ENCODE results near the gene ATM.

ATM gene

GRCh38 chr11:108218912-108219783 is 3.7 kb upstream of the ATM start:
- in situ Hi-C loops (cut with HindIII; ENCODE audit: low sequenced_read_pairs): no loop called here
- no peak for DNase-seq (ENCODE audit: low read depth)
- H3K4me3 ChIP-seq (ENCODE audit: low read depth, low read length): no peak overlapping the region
- TF ChIP-seq, protein P1, sequence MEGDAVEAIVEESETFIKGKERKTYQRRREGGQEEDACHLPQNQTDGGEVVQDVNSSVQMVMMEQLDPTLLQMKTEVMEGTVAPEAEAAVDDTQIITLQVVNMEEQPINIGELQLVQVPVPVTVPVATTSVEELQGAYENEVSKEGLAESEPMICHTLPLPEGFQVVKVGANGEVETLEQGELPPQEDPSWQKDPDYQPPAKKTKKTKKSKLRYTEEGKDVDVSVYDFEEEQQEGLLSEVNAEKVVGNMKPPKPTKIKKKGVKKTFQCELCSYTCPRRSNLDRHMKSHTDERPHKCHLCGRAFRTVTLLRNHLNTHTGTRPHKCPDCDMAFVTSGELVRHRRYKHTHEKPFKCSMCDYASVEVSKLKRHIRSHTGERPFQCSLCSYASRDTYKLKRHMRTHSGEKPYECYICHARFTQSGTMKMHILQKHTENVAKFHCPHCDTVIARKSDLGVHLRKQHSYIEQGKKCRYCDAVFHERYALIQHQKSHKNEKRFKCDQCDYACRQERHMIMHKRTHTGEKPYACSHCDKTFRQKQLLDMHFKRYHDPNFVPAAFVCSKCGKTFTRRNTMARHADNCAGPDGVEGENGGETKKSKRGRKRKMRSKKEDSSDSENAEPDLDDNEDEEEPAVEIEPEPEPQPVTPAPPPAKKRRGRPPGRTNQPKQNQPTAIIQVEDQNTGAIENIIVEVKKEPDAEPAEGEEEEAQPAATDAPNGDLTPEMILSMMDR (IDR thresholded peaks at IDR 0.05; ENCODE audit: low read depth, low read length, missing control alignments): no peak

DNA sequence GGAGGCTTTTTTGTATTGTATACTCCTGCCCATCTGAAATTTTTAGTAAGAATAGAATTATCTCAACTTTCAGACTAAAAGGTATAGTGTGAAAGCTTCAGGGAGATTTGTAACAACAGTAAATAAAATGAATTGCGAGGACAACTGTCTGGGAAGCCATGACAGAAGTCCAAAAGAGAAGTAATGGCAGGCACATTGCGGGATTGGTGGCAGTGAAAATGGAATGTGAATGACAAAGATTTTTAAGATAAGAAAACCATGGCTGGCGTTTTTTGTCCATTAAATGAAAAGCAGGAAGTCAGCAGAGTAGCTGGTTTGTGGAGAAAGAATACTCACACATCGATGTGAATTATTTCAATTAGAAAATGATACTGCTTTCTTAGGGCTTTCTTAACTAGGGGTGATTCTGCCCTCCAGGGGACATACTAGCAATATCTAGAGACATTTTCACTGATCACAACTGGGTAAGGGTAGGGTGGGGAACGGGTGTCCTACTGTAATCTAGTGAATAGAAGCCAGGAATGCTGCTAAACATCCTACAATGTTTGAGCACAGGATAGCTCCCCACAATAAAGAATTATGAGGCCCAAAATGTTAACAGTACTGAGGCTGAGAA is 2.0 kb upstream of the ATM start:
- TF ChIP-seq, protein P1 (IDR thresholded peaks at IDR 0.05; ENCODE audit: low read depth, low read length, missing control alignments): no peak
- no peak for DNase-seq (ENCODE audit: low read depth)
- peak overlapping the region; percentile 84 for H3K4me3 ChIP-seq (ENCODE audit: low read depth, low read length)
- in situ Hi-C loops (cut with HindIII; ENCODE audit: low sequenced_read_pairs): loop anchor here (5.0 kb wide), 1 partner anchor 34 kb away; no protein-coding TSS in a partner anchor

GRCh38 chr11:108221371-108221770 is 1.5 kb upstream of the ATM start:
- TF ChIP-seq, protein P1 (IDR thresholded peaks at IDR 0.05; ENCODE audit: low read depth, low read length, missing control alignments): no peak
- DNase-seq (ENCODE audit: low read depth): no peak
- H3K4me3 ChIP-seq (ENCODE audit: low read depth, low read length): peak overlapping the region; percentile 84
- in situ Hi-C loops (cut with HindIII; ENCODE audit: low sequenced_read_pairs): loop anchor here (5.0 kb wide), 1 partner anchor 34 kb away; no protein-coding TSS in a partner anchor

DNA sequence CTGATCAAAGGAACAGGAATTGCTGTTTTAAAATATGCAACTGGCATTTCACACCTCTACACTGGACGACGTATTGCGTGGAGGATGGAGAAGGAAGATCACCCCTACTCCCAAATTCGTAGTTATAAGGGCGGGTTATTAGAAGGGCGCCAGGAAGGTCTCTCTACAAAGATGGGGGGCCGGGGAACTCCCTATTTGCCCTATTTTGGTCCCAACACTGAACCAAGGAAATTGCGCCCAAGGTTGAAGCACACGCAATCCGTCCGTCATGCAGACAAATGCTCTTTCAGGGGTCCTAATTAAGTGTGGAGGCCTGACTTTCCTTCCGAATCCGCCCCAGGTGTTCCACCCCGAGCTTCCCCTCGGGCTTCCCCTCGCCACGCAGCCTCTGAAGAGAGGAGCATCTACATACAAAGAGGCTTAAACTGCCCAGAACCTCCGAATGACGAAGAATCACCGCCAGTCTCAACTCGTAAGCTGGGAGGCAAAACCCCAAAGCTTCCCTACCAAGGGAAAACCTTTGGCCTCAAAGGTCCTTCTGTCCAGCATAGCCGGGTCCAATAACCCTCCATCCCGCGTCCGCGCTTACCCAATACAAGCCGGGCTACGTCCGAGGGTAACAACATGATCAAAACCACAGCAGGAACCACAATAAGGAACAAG is 825 bp upstream of the ATM start:
- TF ChIP-seq, protein P1 (IDR thresholded peaks at IDR 0.05; ENCODE audit: low read depth, low read length, missing control alignments): no peak
- H3K4me3 ChIP-seq (ENCODE audit: low read depth, low read length): peak overlapping the region; percentile 84
- in situ Hi-C loops (cut with HindIII; ENCODE audit: low sequenced_read_pairs): loop anchor here (5.0 kb wide), 1 partner anchor 35 kb away; no protein-coding TSS in a partner anchor
- no peak for DNase-seq (ENCODE audit: low read depth)

DNA sequence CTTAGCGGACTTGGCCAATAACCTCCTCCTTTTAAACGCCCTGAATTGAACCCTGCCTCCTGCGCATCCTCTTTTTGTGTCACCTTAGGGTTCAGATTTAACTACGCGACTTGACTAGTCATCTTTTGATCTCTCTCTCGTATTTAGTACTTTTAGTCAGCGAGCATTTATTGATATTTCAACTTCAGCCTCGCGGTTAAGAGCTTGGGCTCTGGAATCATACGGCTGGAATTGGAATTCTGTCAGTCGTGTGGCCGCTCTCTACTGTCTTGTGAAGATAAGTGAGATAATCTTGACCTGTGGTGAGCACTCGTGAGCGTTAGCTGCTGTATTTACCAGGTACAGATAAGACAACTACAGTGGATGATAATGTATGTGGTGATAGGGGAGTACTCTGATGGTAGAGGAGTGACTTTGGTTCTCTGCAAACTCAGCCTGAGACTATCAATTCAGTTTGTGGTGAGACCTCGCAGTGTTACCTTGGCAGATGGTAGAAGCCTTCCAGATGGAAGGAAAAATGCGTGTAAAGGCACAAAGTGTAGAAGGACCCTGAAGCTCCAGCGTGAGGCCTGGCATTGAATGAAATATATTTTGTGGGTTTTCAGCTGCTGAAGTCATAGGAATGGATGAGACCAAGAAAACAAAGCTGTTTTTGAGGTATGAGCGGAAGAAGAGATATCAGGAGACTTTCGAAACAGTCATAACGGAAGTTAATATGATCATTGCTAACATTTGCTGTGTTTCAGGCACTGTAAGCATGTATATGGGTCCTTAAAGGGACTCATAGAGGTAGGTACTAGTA is 682 bp downstream of the ATM start:
- DNase-seq (ENCODE audit: low read depth): no peak
- TF ChIP-seq, protein P1 (IDR thresholded peaks at IDR 0.05; ENCODE audit: low read depth, low read length, missing control alignments): no peak
- in situ Hi-C loops (cut with HindIII; ENCODE audit: low sequenced_read_pairs): loop anchor here (5.0 kb wide), 1 partner anchor 36 kb away; no protein-coding TSS in a partner anchor
- H3K4me3 ChIP-seq (ENCODE audit: low read depth, low read length): peak overlapping the region; percentile 84

Measured in astrocyte of the cerebellum (primary cell).